Fibroblast of mammary gland (primary cell): ENCODE results near the gene C17orf67.

Experiments
- DNase-seq: peaks from one replicate; pipeline ENCODE4 v3.0.0-alpha.2; 2010; ENCODE audit warnings: low read depth
- H3K4me3 ChIP-seq: 2 replicates; pipeline ENCODE4 v1.5.1; 2011; ENCODE audit warnings: low read depth, mild to moderate bottlenecking, low read length, moderate library complexity; ENCODE audit not compliant: control insufficient read depth
- CTCF ChIP-seq: conservative IDR thresholded peaks from 2 replicates; pipeline ENCODE4 v1.5.1; 2011; ENCODE audit warnings: low read depth, low read length, inconsistent platforms; ENCODE audit not compliant: control insufficient read depth, insufficient read depth

Gene C17orf67

GRCh38 chr17:56819431-56820145 is 14.1 kb downstream of the C17orf67 start:
- DNase-seq = peak; percentile 76
- H3K4me3 ChIP-seq = no peak overlapping the region
- TF ChIP-seq CTCF = peak; percentile 80

GRCh38 chr17:56819030-56819429 is 14.7 kb downstream of the C17orf67 start:
- no peak for TF ChIP-seq CTCF
- no peak overlapping the region for H3K4me3 ChIP-seq
- DNase-seq = no peak

- no peak for DNase-seq
- no peak overlapping the region for H3K4me3 ChIP-seq
- no peak for TF ChIP-seq CTCF
Measured at GRCh38 chr17:56817066-56817465, 16.7 kb downstream of the C17orf67 start.

- H3K4me3 ChIP-seq = no peak overlapping the region
- peak; percentile 45 for DNase-seq
- TF ChIP-seq CTCF = no peak
Measured at GRCh38 chr17:56815711-56816110, 18.0 kb downstream of the C17orf67 start.

GRCh38 chr17:56812901-56813388 is 20.8 kb downstream of the C17orf67 start:
- no peak for DNase-seq
- H3K4me3 ChIP-seq = no peak overlapping the region
- TF ChIP-seq CTCF = no peak

GRCh38 chr17:56810891-56811775 is 22.6 kb downstream of the C17orf67 start:
- no peak overlapping the region for H3K4me3 ChIP-seq
- TF ChIP-seq CTCF = no peak
- no peak for DNase-seq
